MM.1S (cell line): ENCODE measurements around the gene ITSN2.

Experiments
- EZH2 ChIP-seq: fragments of 300-600 bp; sonication (generic); optimal IDR thresholded peaks from 2 replicates; pipeline ENCODE3; 2017; ENCODE audit warnings: low read depth, mild to moderate bottlenecking, antibody characterized with exemption, low read length, mixed read lengths
- EZH2phosphoT487 ChIP-seq: fragments of 300-600 bp; sonication (generic); IDR thresholded peaks from 2 replicates; pipeline ENCODE4 v1.6.1; 2018; ENCODE audit warnings: antibody characterized with exemption, low read length
- TF ChIP-seq, protein P1 (sequence below): fragments of 300-600 bp; sonication (generic); IDR thresholded peaks from 2 replicates; pipeline ENCODE4 v1.5.1; 2016; ENCODE audit warnings: antibody characterized with exemption, low read length, mixed read lengths

- TF ChIP-seq, protein P1, sequence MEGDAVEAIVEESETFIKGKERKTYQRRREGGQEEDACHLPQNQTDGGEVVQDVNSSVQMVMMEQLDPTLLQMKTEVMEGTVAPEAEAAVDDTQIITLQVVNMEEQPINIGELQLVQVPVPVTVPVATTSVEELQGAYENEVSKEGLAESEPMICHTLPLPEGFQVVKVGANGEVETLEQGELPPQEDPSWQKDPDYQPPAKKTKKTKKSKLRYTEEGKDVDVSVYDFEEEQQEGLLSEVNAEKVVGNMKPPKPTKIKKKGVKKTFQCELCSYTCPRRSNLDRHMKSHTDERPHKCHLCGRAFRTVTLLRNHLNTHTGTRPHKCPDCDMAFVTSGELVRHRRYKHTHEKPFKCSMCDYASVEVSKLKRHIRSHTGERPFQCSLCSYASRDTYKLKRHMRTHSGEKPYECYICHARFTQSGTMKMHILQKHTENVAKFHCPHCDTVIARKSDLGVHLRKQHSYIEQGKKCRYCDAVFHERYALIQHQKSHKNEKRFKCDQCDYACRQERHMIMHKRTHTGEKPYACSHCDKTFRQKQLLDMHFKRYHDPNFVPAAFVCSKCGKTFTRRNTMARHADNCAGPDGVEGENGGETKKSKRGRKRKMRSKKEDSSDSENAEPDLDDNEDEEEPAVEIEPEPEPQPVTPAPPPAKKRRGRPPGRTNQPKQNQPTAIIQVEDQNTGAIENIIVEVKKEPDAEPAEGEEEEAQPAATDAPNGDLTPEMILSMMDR: no peak
- TF ChIP-seq EZH2 (no peak), EZH2phosphoT487 (no peak)
These were observed 177.8 kb downstream of the ITSN2 start for GRCh38 chr2:24182507-24182906.
